IMR-90 (cell line): ENCODE data around the gene ARMC10. TPM values are rescaled to one million over a fixed set of nuclear protein-coding genes. Genes with fewer than 3 reads are reported as not detected.

Experiments
- ATAC-seq: fragments of 200-7000 bp; cut with Tn5 transposase; 2 replicates; pipeline ENCODE4 v1.9.1; 2020; ENCODE audit warnings: low read depth, mild to moderate bottlenecking, moderate library complexity
- BruUV-seq: library from RNA; stranded (reverse); fragments of 400-500 nt; replicated peaks from 2 replicates; lab custom pipeline; 2021; lab: Mats Ljungman, UMichigan
- CTCF ChIA-PET: fragments of 300-600 bp; formaldehyde crosslinking; extraction: SDS; loops from one replicate; lab custom pipeline; 2021; ENCODE audit warnings: antibody characterized with exemption; lab: Yijun Ruan, JAX
- POLR2A ChIA-PET: fragments of 300-600 bp; sonication (Branson Sonifier 250); formaldehyde crosslinking; loops from one replicate; lab custom pipeline; 2022; ENCODE audit warnings: antibody characterized with exemption; ENCODE audit not compliant: unreplicated experiment; lab: Charles Lee
- DNase-seq: peaks from one replicate; pipeline ENCODE4 v3.0.0; 2013
- H2AFZ ChIP-seq: replicated peaks from 2 replicates; pipeline ENCODE3; 2013; ENCODE audit warnings: low read length, mild to moderate bottlenecking; ENCODE audit not compliant: poor library complexity
- H2AK5ac ChIP-seq: 2 replicates; pipeline ENCODE4 v1.6.1; 2013; ENCODE audit warnings: low read depth, low read length, inconsistent platforms
- H2AK9ac ChIP-seq: replicated peaks from 2 replicates; pipeline ENCODE3; 2013; ENCODE audit warnings: mild to moderate bottlenecking, low read depth, low read length, moderate library complexity; ENCODE audit not compliant: poor library complexity
- H2BK120ac ChIP-seq: 2 replicates; pipeline ENCODE4 v1.6.1; 2013; ENCODE audit warnings: low read depth, low read length, inconsistent platforms
- H2BK15ac ChIP-seq: 3 replicates; pipeline ENCODE4 v1.6.1; 2013; ENCODE audit warnings: low read depth, low read length, inconsistent platforms
- H2BK20ac ChIP-seq: 2 replicates; pipeline ENCODE4 v1.6.1; 2013; ENCODE audit warnings: low read depth, mild to moderate bottlenecking, inconsistent platforms, low read length, moderate library complexity
- H2BK5ac ChIP-seq: 2 replicates; pipeline ENCODE4 v1.6.1; 2013; ENCODE audit warnings: mild to moderate bottlenecking, low read depth, low read length, inconsistent platforms; ENCODE audit not compliant: poor library complexity, severe bottlenecking
- H3K14ac ChIP-seq: replicated peaks from 2 replicates; pipeline ENCODE4 v1.6.1; 2013; ENCODE audit warnings: low read depth, low read length, inconsistent platforms
- H3K18ac ChIP-seq: 2 replicates; pipeline ENCODE4 v1.6.1; 2013; ENCODE audit warnings: low read depth, low read length, control low read depth
- H3K23ac ChIP-seq: 2 replicates; pipeline ENCODE4 v1.6.1; 2013; ENCODE audit warnings: low read depth, low read length, inconsistent platforms
- H3K27ac ChIP-seq: 2 replicates; pipeline ENCODE4 v1.5.1; 2013; ENCODE audit warnings: mild to moderate bottlenecking, control low read depth, low read length; ENCODE audit not compliant: insufficient read depth
- H3K27me3 ChIP-seq: 2 replicates; pipeline ENCODE4 v1.6.1; 2013; ENCODE audit warnings: low read length; ENCODE audit not compliant: control insufficient read depth, insufficient read depth
- H3K36me3 ChIP-seq: 2 replicates; pipeline ENCODE4 v1.6.1; 2013; ENCODE audit warnings: low read length, mixed read lengths; ENCODE audit not compliant: control insufficient read depth, insufficient read depth
- H3K4ac ChIP-seq: 2 replicates; pipeline ENCODE4 v1.6.1; 2013; ENCODE audit warnings: low read depth, low read length, inconsistent platforms
- H3K4me1 ChIP-seq: 2 replicates; pipeline ENCODE4 v1.6.1; 2013; ENCODE audit warnings: low read length, mixed read lengths; ENCODE audit not compliant: control insufficient read depth, insufficient read depth
- H3K4me2 ChIP-seq: 2 replicates; pipeline ENCODE4 v1.6.1; 2013; ENCODE audit warnings: low read depth, mild to moderate bottlenecking, control low read depth, low read length, moderate library complexity
- H3K4me3 ChIP-seq: 2 replicates; pipeline ENCODE4 v1.5.1; 2013; ENCODE audit warnings: low read depth, mild to moderate bottlenecking, control low read depth, low read length, moderate library complexity; ENCODE audit not compliant: insufficient read depth
- H3K56ac ChIP-seq: 2 replicates; pipeline ENCODE4 v1.6.1; 2013; ENCODE audit warnings: low read length, inconsistent platforms; ENCODE audit not compliant: insufficient read depth; ENCODE audit errors: extremely low read depth
- H3K79me1 ChIP-seq, 2 experiments: 2 replicates each; pipeline ENCODE4 v1.6.1; 2013; ENCODE audit warnings: low read length in 2 of 2, inconsistent platforms in 1 of 2, low read depth in 1 of 2
- H3K9ac ChIP-seq: 2 replicates; pipeline ENCODE4 v1.6.1; 2013; ENCODE audit warnings: low read depth, low read length, control low read depth
- H3K9me1 ChIP-seq: 2 replicates; pipeline ENCODE4 v1.6.1; 2013; ENCODE audit warnings: low read length, inconsistent platforms; ENCODE audit not compliant: insufficient read depth
- H3K9me3 ChIP-seq: 2 replicates; pipeline ENCODE4 v1.6.1; 2013; ENCODE audit warnings: low read length; ENCODE audit not compliant: control insufficient read depth, insufficient read depth
- H4K20me1 ChIP-seq: 2 replicates; pipeline ENCODE4 v1.6.1; 2013; ENCODE audit warnings: low read length, inconsistent platforms; ENCODE audit not compliant: insufficient read depth
- H4K5ac ChIP-seq: 2 replicates; pipeline ENCODE4 v1.6.1; 2013; ENCODE audit warnings: mild to moderate bottlenecking, low read depth, low read length, control low read depth
- H4K8ac ChIP-seq, 2 experiments: 2 replicates each; pipeline ENCODE4 v1.6.1; 2013; ENCODE audit warnings: low read depth in 2 of 2, low read length in 2 of 2, control low read depth in 1 of 2, inconsistent platforms in 1 of 2
- H4K91ac ChIP-seq: 2 replicates; pipeline ENCODE4 v1.6.1; 2013; ENCODE audit warnings: low read depth, low read length, inconsistent platforms; ENCODE audit not compliant: insufficient read depth
- BHLHE40 ChIP-seq: fragments of 150-350 bp; IDR thresholded peaks from 2 replicates; pipeline ENCODE4 v1.6.1; 2016; ENCODE audit warnings: mild to moderate bottlenecking, low read depth, low read length
- CEBPB ChIP-seq: IDR thresholded peaks from 2 replicates; pipeline ENCODE4 v1.6.1; 2012; ENCODE audit warnings: low read depth, low read length, improper control_type of control experiment
- CHD1 ChIP-seq: IDR thresholded peaks from 2 replicates; pipeline ENCODE4 v1.6.1; 2012; ENCODE audit warnings: low read depth, low read length, improper control_type of control experiment
- CTCF ChIP-seq: conservative IDR thresholded peaks from 2 replicates; pipeline ENCODE4 v1.5.1; 2012; ENCODE audit warnings: mild to moderate bottlenecking, low read depth, low read length, improper control_type of control experiment
- ELK1 ChIP-seq: fragments of 150-350 bp; IDR thresholded peaks from 2 replicates; pipeline ENCODE4 v1.6.1; 2016; ENCODE audit warnings: low read depth, mild to moderate bottlenecking, low read length, moderate library complexity, borderline replicate concordance
- FOS ChIP-seq: fragments of 150-350 bp; IDR thresholded peaks from 2 replicates; pipeline ENCODE4 v1.6.1; 2016; ENCODE audit warnings: low read depth, low read length
- MAFK ChIP-seq: IDR thresholded peaks from 2 replicates; pipeline ENCODE4 v1.6.1; 2012; ENCODE audit warnings: low read depth, low read length, improper control_type of control experiment
- MAZ ChIP-seq: IDR thresholded peaks from 2 replicates; pipeline ENCODE4 v1.6.1; 2012; ENCODE audit warnings: low read depth, mild to moderate bottlenecking, low read length, improper control_type of control experiment, moderate library complexity, borderline replicate concordance
- MXI1 ChIP-seq: IDR thresholded peaks from 2 replicates; pipeline ENCODE4 v1.6.1; 2012; ENCODE audit warnings: low read depth, mild to moderate bottlenecking, low read length, moderate library complexity, borderline replicate concordance
- NFE2L2 ChIP-seq: fragments of 150-350 bp; IDR thresholded peaks from 2 replicates; pipeline ENCODE4 v1.6.1; 2016; ENCODE audit warnings: low read depth, mild to moderate bottlenecking, low read length
- POLR2A ChIP-seq: IDR thresholded peaks from 2 replicates; pipeline ENCODE4 v1.6.1; 2012; ENCODE audit warnings: mild to moderate bottlenecking, low read depth, low read length
- RAD21 ChIP-seq: IDR thresholded peaks from 2 replicates; pipeline ENCODE4 v1.6.1; 2012; ENCODE audit warnings: low read length, improper control_type of control experiment
- RCOR1 ChIP-seq: IDR thresholded peaks from 2 replicates; pipeline ENCODE4 v1.6.1; 2012; ENCODE audit warnings: mild to moderate bottlenecking, low read length, improper control_type of control experiment; ENCODE audit not compliant: insufficient replicate concordance
- RFX5 ChIP-seq: IDR thresholded peaks from 2 replicates; pipeline ENCODE4 v1.8.0; 2012; ENCODE audit warnings: low read depth, mild to moderate bottlenecking, low read length, moderate library complexity
- SMC3 ChIP-seq: fragments of 150-350 bp; IDR thresholded peaks from 2 replicates; pipeline ENCODE4 v1.6.1; 2016; ENCODE audit warnings: low read depth, mild to moderate bottlenecking, antibody characterized with exemption, low read length, moderate library complexity
- USF2 ChIP-seq: fragments of 150-350 bp; IDR thresholded peaks from 2 replicates; pipeline ENCODE4 v1.6.1; 2017; ENCODE audit warnings: mild to moderate bottlenecking, antibody characterized with exemption, low read length, low read depth
- WGBS, 2 experiments: methylation state at CpG; one replicate each; pipeline versions ENCODE4 v1.1.5 to v1.1.7; 2013; ENCODE audit warnings: missing lambda C conversion rate in 2 of 2; ENCODE audit not compliant: insufficient read length in 1 of 2; ENCODE audit errors: extremely low coverage in 2 of 2; 5-methylcytosine and 5-hydroxymethylcytosine counted together
- dilution Hi-C: fragments of 300-500 bp; cut with HindIII; formaldehyde crosslinking; loops from one replicate; pipeline ENCODE4 v1.14.3; 2018; ENCODE audit warnings: low sequenced_read_pairs; ENCODE audit not compliant: unreplicated experiment
- in situ Hi-C: fragments of 300-500 bp; cut with MboI; formaldehyde crosslinking; loops from 3 replicates; pipeline ENCODE4 v1.14.3; 2019; ENCODE audit warnings: low sequenced_read_pairs, inconsistent platforms, mixed read lengths
- intact Hi-C: fragments of 100-400 bp; cut with micrococcal nuclease; formaldehyde crosslinking; loops from 2 replicates; pipeline ENCODE4 v1.10.0; 2022
- polyA plus RNA-seq, 3 experiments: library from polyadenylated mRNA; depleted of rRNA; stranded (reverse); fragments of >200 nt; gene quantifications; 2 replicates each; pipeline ENCODE4 v1.2.3, GENCODE V29; 2012; ENCODE audit warnings: low replicate concordance in 1 of 3
- total RNA-seq: library from RNA; depleted of rRNA; stranded (reverse); fragments of >200 nt; gene quantifications from 2 replicates; pipeline ENCODE4 v1.2.3, GENCODE V29; 2012

ARMC10 gene
- total and polyA plus RNA-seq, 2 of the 4 experiments (the other 2 are of a cell fraction), result 17.4 to 21.0 TPM

- in situ Hi-C loops, result no loop called here
- Histone ChIP-seq H3K18ac (no peak overlapping the region), H2AK5ac (no peak overlapping the region), H3K4me1 (no peaks in the 10 kb centered on the region), H4K5ac (no peak overlapping the region), H3K23ac (no peak overlapping the region), H3K4me2 (no peak overlapping the region), H4K8ac (no peak overlapping the region), H3K56ac (no peak overlapping the region), H2BK5ac (no peak overlapping the region), H2AFZ (no peak overlapping the region), H4K91ac (no peak overlapping the region), H2BK15ac (no peak overlapping the region), H4K20me1 (no peaks in the 10 kb centered on the region), H3K9me1 (no peaks in the 10 kb centered on the region), H3K9ac (no peak overlapping the region), H3K14ac (no peak overlapping the region), H3K4me3 (no peak overlapping the region), H3K79me1 (no peaks in the 10 kb centered on the region), H3K27me3 (no peaks in the 10 kb centered on the region), H3K4ac (no peak overlapping the region), H2AK9ac (no peak overlapping the region), H2BK20ac (no peak overlapping the region), H2BK120ac (no peak overlapping the region), H3K36me3 (peaks cover 17% of the 10 kb centered on the region), H3K9me3 (no peaks in the 10 kb centered on the region), H3K27ac (no peak overlapping the region)
- CTCF ChIA-PET, result no interaction called here
- DNase-seq (no peak), ATAC-seq (no peak)
- WGBS, 2 experiments, result no CpG with 5 or more reads among the region's 1 CpG
- POLR2A ChIA-PET, result no interaction called here
- dilution Hi-C loops, result no loop called here
- no peak for TF ChIP-seq FOS
- no peak for TF ChIP-seq RCOR1
- TF ChIP-seq MXI1, result no peak
- TF ChIP-seq RFX5, result no peak
- TF ChIP-seq POLR2A, result no peak
- no peak for TF ChIP-seq USF2
- no peak for TF ChIP-seq NFE2L2
- no peak for TF ChIP-seq SMC3
- no peak for TF ChIP-seq MAZ
- no peak for TF ChIP-seq CTCF
- TF ChIP-seq BHLHE40, result no peak
- no peak for TF ChIP-seq RAD21
- TF ChIP-seq CEBPB, result no peak
- no peak for TF ChIP-seq CHD1
- TF ChIP-seq ELK1, result no peak
- TF ChIP-seq MAFK, result no peak
- no TSS peak for BruUV-seq
- intact Hi-C loops, result no loop called here
Observed at GRCh38 chr7:103093429-103093828, 18.5 kb downstream of the ARMC10 start.
